Neural cell (in vitro differentiated cells): Measurements from ENCODE around the gene ACTRT2.

ENCODE experiments used
- EP300 ChIP-seq: fragments of 450-650 bp; conservative IDR thresholded peaks from 2 replicates; pipeline ENCODE4 v1.6.1; 2014; ENCODE audit warnings: antibody characterized with exemption, mild to moderate bottlenecking, moderate library complexity; ENCODE audit not compliant: poor library complexity, severe bottlenecking
- TF ChIP-seq, protein P1 (sequence below): fragments of 450-650 bp; IDR thresholded peaks from 2 replicates; pipeline ENCODE4 v1.5.1; 2014; ENCODE audit warnings: antibody characterized with exemption, mild to moderate bottlenecking, moderate library complexity; ENCODE audit not compliant: poor library complexity, severe bottlenecking

DNA sequence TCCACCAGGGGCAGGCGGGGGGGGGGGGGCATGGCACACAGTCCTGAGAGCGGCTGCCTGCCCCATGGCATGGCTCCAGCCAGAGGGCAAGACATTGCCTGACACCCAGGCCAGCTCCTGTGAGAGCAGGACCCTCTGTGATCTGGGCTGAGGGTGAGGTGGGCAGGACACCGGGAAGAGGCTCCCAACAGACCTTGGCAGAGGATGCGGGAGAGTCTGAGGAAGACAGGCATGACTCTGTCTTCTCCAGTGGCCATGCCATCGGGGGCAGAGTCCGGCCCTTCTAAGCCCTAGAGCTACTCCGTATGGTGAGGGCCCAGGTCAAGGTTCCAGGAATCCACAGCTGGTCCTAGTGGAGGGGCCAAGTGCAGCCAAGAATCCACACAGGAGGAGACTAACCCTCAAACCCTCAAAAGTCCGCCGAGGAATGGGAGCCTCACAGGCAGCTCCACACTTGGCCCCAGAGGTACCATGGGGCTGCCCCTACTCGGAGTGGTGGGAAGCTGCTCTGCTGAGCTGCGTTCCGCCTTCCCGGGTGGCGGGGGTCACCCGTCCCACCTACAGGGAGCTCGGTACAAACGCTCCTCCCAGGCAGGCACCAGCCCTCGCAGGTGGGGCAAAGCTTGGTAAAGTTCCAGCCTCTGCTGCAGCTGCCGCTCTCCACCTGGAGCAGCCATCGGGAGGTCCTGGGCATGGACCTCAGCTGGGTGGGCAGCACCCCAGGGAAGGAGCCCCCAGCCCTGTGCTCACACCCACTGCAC lies 6.5 kb downstream of the ACTRT2 start:
- TF ChIP-seq EP300 = no peak
- TF ChIP-seq, protein P1, sequence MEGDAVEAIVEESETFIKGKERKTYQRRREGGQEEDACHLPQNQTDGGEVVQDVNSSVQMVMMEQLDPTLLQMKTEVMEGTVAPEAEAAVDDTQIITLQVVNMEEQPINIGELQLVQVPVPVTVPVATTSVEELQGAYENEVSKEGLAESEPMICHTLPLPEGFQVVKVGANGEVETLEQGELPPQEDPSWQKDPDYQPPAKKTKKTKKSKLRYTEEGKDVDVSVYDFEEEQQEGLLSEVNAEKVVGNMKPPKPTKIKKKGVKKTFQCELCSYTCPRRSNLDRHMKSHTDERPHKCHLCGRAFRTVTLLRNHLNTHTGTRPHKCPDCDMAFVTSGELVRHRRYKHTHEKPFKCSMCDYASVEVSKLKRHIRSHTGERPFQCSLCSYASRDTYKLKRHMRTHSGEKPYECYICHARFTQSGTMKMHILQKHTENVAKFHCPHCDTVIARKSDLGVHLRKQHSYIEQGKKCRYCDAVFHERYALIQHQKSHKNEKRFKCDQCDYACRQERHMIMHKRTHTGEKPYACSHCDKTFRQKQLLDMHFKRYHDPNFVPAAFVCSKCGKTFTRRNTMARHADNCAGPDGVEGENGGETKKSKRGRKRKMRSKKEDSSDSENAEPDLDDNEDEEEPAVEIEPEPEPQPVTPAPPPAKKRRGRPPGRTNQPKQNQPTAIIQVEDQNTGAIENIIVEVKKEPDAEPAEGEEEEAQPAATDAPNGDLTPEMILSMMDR = no peak
